GM12892 (cell line): Measurements from ENCODE around the gene ZNF213.

ENCODE experiments used
- POLR2A ChIP-seq: IDR thresholded peaks from 2 replicates; pipeline ENCODE4 v1.6.1; 2011; ENCODE audit warnings: low read depth, low read length, control low read depth
- POLR2AphosphoS5 ChIP-seq: IDR thresholded peaks from 2 replicates; pipeline ENCODE4 v1.6.1; 2011; ENCODE audit warnings: low read depth, low read length, control low read depth
- TAF1 ChIP-seq: IDR thresholded peaks from 2 replicates; pipeline ENCODE4 v1.6.1; 2011; ENCODE audit warnings: low read depth, mild to moderate bottlenecking, control low read depth, low read length, borderline replicate concordance

DNA sequence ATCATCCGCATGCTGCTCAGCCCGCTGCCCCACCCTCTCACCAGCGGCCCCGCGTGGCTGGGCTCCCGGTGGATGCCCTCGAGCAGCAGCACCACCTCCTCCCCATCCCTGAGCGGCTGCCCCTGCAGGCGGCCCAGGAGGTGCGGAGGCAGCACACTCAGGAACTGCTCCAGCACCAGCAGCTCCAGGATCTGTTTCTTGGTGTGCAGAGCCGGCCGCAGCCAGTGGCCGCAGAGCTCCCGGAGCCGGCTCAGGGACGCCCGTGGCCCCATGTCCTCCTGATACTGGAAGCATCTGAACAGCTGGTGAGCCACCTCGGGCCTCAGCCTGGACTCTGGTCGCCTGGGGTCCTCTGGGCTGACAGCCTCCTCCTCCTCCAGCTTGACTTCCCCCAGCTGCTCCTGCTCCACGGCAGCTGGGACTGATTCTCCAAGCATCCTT, 42.3 kb upstream of the ZNF213 start:
- TF ChIP-seq POLR2A = no peak
- TF ChIP-seq TAF1 = no peak
- no peak for TF ChIP-seq POLR2AphosphoS5
